Ishikawa (cell line): Measurements from ENCODE around the gene ATP8A2.

Experiments used
- CEBPB ChIP-seq: IDR thresholded peaks from 2 replicates; pipeline ENCODE4 v1.6.1; 2012
- CREB1 ChIP-seq: IDR thresholded peaks from 2 replicates; pipeline ENCODE4 v1.6.1; 2012; ENCODE audit warnings: low read depth
- EGR1 ChIP-seq: IDR thresholded peaks from 2 replicates; pipeline ENCODE4 v1.6.1; 2012
- EP300 ChIP-seq: IDR thresholded peaks from 2 replicates; pipeline ENCODE4 v1.6.1; 2012; ENCODE audit warnings: borderline replicate concordance
- FOXM1 ChIP-seq: IDR thresholded peaks from 2 replicates; pipeline ENCODE4 v1.6.1; 2012; ENCODE audit warnings: low read depth, borderline replicate concordance
- RAD21 ChIP-seq: IDR thresholded peaks from 2 replicates; pipeline ENCODE4 v1.6.1; 2012; ENCODE audit warnings: low read depth
- REST ChIP-seq: IDR thresholded peaks from 2 replicates; pipeline ENCODE4 v1.6.1; 2012; ENCODE audit warnings: low read depth, mild to moderate bottlenecking
- TAF1 ChIP-seq: IDR thresholded peaks from 2 replicates; pipeline ENCODE4 v1.6.1; 2012; ENCODE audit warnings: low read depth, mild to moderate bottlenecking
- TCF12 ChIP-seq: IDR thresholded peaks from 2 replicates; pipeline ENCODE4 v1.6.1; 2012; ENCODE audit warnings: low read depth
- TEAD4 ChIP-seq: IDR thresholded peaks from 2 replicates; pipeline ENCODE4 v1.6.1; 2012
- YY1 ChIP-seq: IDR thresholded peaks from 2 replicates; pipeline ENCODE4 v1.6.1; 2012; ENCODE audit warnings: low read depth
- ZBTB7A ChIP-seq: IDR thresholded peaks from 2 replicates; pipeline ENCODE4 v1.6.1; 2012; ENCODE audit warnings: low read depth
- TF ChIP-seq, protein P1 (sequence below): IDR thresholded peaks from 2 replicates; pipeline ENCODE4 v1.6.1; 2012
- TF ChIP-seq, protein P2 (sequence below): IDR thresholded peaks from 2 replicates; pipeline ENCODE4 v1.6.1; 2012

- TF ChIP-seq TAF1 (no peak), CREB1 (no peak), EGR1 (no peak), YY1 (no peak), TCF12 (no peak), TEAD4 (no peak), REST (no peak), RAD21 (no peak), CEBPB (no peak), EP300 (no peak), ZBTB7A (no peak), FOXM1 (no peak)
- TF ChIP-seq, protein P1, sequence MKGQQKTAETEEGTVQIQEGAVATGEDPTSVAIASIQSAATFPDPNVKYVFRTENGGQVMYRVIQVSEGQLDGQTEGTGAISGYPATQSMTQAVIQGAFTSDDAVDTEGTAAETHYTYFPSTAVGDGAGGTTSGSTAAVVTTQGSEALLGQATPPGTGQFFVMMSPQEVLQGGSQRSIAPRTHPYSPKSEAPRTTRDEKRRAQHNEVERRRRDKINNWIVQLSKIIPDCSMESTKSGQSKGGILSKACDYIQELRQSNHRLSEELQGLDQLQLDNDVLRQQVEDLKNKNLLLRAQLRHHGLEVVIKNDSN, result no peak
- TF ChIP-seq, protein P2, sequence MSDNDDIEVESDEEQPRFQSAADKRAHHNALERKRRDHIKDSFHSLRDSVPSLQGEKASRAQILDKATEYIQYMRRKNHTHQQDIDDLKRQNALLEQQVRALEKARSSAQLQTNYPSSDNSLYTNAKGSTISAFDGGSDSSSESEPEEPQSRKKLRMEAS, result no peak
Measured at GRCh38 chr13:25967144-25967543, 595.4 kb downstream of the ATP8A2 start.
